ENCODE data around the gene SLC24A4. TPM values are rescaled to one million over a fixed set of nuclear protein-coding genes. Genes with fewer than 3 reads are reported as not detected.

SLC24A4 gene
- total RNA-seq, 1 experiment from 2014 or later: not detected

GRCh38 chr14:92538412-92538985, 215.5 kb downstream of the SLC24A4 start:
- ChIA-PET CTCF (no interaction called here), POLR2A (interaction anchor here (0.5 kb wide), 1 partner anchor 144 kb away, joined by 3 read pairs; no protein-coding TSS in a partner anchor)
- Mint-ChIP-seq H3K4me1 (ENCODE audit: insufficient read depth, unreplicated experiment) (peaks cover 12% of the 10 kb centered on the region), H3K36me3 (ENCODE audit: insufficient read depth, unreplicated experiment) (peaks cover 5% of the 10 kb centered on the region), H3K27ac (ENCODE audit: low read depth, unreplicated experiment) (no peak overlapping the region), H3K4me3 (ENCODE audit: unreplicated experiment) (no peak overlapping the region), H3K27me3 (ENCODE audit: insufficient read depth, unreplicated experiment) (no peaks in the 10 kb centered on the region), H3K9me3 (ENCODE audit: unreplicated experiment) (no peaks in the 10 kb centered on the region)
- no TSS peak for BruUV-seq (replicated peaks)
- no peak for DNase-seq (ENCODE audit: unreplicated experiment)
- TF ChIP-seq, protein P1, sequence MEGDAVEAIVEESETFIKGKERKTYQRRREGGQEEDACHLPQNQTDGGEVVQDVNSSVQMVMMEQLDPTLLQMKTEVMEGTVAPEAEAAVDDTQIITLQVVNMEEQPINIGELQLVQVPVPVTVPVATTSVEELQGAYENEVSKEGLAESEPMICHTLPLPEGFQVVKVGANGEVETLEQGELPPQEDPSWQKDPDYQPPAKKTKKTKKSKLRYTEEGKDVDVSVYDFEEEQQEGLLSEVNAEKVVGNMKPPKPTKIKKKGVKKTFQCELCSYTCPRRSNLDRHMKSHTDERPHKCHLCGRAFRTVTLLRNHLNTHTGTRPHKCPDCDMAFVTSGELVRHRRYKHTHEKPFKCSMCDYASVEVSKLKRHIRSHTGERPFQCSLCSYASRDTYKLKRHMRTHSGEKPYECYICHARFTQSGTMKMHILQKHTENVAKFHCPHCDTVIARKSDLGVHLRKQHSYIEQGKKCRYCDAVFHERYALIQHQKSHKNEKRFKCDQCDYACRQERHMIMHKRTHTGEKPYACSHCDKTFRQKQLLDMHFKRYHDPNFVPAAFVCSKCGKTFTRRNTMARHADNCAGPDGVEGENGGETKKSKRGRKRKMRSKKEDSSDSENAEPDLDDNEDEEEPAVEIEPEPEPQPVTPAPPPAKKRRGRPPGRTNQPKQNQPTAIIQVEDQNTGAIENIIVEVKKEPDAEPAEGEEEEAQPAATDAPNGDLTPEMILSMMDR (IDR thresholded peaks at IDR 0.05; ENCODE audit: unreplicated experiment): no peak
- intact Hi-C loops (cut with micrococcal nuclease): no loop called here

DNA sequence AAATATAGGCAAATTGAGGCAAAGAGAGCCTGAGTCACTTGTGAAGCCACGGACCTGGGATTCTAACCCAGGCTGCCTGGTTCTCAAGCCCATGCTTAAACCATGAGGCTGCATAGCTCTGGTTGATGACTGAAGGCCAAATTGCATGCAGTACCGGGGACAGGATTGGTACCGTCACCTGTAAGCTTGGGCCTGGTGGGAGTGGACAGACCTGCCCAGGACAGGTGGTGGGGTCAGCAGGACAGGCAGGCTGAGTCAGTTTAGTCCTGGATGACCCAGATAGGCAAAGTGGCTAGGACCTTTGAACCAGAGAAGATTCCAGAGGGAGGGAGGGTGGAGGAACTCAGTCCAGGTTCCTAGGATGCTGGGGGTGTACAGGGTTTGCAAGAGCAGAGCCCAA, 216.5 kb downstream of the SLC24A4 start:
- BruUV-seq (replicated peaks): no TSS peak
- POLR2A ChIA-PET: interaction anchor here (0.6 kb wide), 1 partner anchor 28 kb away, joined by 4 read pairs; no protein-coding TSS in a partner anchor
- no peak for DNase-seq (ENCODE audit: unreplicated experiment)
- Mint-ChIP-seq H3K27me3 (ENCODE audit: insufficient read depth, unreplicated experiment) (no peaks in the 10 kb centered on the region), H3K9me3 (ENCODE audit: unreplicated experiment) (no peaks in the 10 kb centered on the region), H3K36me3 (ENCODE audit: insufficient read depth, unreplicated experiment) (peaks cover 5% of the 10 kb centered on the region), H3K27ac (ENCODE audit: low read depth, unreplicated experiment) (no peak overlapping the region), H3K4me1 (ENCODE audit: insufficient read depth, unreplicated experiment) (peaks cover 12% of the 10 kb centered on the region), H3K4me3 (ENCODE audit: unreplicated experiment) (no peak overlapping the region)
- TF ChIP-seq, protein P1 (IDR thresholded peaks at IDR 0.05; ENCODE audit: unreplicated experiment): no peak
- CTCF ChIA-PET: interaction anchor here (0.6 kb wide), 1 partner anchor 84 kb away, joined by 3 read pairs; no protein-coding TSS in a partner anchor
- intact Hi-C loops (cut with micrococcal nuclease): no loop called here

GRCh38 chr14:92539875-92540274, 216.9 kb downstream of the SLC24A4 start:
- no peaks in the 10 kb centered on the region for H3K9me3 Mint-ChIP-seq (ENCODE audit: unreplicated experiment)
- peaks cover 5% of the 10 kb centered on the region for H3K36me3 Mint-ChIP-seq (ENCODE audit: insufficient read depth, unreplicated experiment)
- H3K27ac Mint-ChIP-seq (ENCODE audit: low read depth, unreplicated experiment): peak overlapping the region; percentile 26
- peaks cover 12% of the 10 kb centered on the region for H3K4me1 Mint-ChIP-seq (ENCODE audit: insufficient read depth, unreplicated experiment)
- no TSS peak for BruUV-seq (replicated peaks)
- CTCF ChIA-PET: interaction anchor here (0.6 to 1.1 kb wide), 3 partner anchors 17 to 84 kb away, joined by 3 read pairs; no protein-coding TSS in a partner anchor
- intact Hi-C loops (cut with micrococcal nuclease): no loop called here
- no peak for DNase-seq (ENCODE audit: unreplicated experiment)
- TF ChIP-seq, protein P1 (IDR thresholded peaks at IDR 0.05; ENCODE audit: unreplicated experiment): no peak
- H3K4me3 Mint-ChIP-seq (ENCODE audit: unreplicated experiment): no peak overlapping the region
- H3K27me3 Mint-ChIP-seq (ENCODE audit: insufficient read depth, unreplicated experiment): no peaks in the 10 kb centered on the region
- POLR2A ChIA-PET: interaction anchor here (0.7 to 1.6 kb wide), 2 partner anchors 21 to 69 kb away, joined by 3 read pairs; no protein-coding TSS in a partner anchor

GRCh38 chr14:92540472-92541048, 217.6 kb downstream of the SLC24A4 start:
- Mint-ChIP-seq H3K36me3 (ENCODE audit: insufficient read depth, unreplicated experiment) (peaks cover 5% of the 10 kb centered on the region), H3K4me1 (ENCODE audit: insufficient read depth, unreplicated experiment) (peaks cover 12% of the 10 kb centered on the region), H3K27me3 (ENCODE audit: insufficient read depth, unreplicated experiment) (no peaks in the 10 kb centered on the region), H3K9me3 (ENCODE audit: unreplicated experiment) (no peaks in the 10 kb centered on the region), H3K27ac (ENCODE audit: low read depth, unreplicated experiment) (peak overlapping the region; percentile 26), H3K4me3 (ENCODE audit: unreplicated experiment) (no peak overlapping the region)
- intact Hi-C loops (cut with micrococcal nuclease): no loop called here
- CTCF ChIA-PET: interaction anchor here (0.7 to 1.1 kb wide), 2 partner anchors 17 to 29 kb away, joined by 3 read pairs; no protein-coding TSS in a partner anchor
- no TSS peak for BruUV-seq (replicated peaks)
- DNase-seq (ENCODE audit: unreplicated experiment): peak; percentile 99
- POLR2A ChIA-PET: interaction anchor here (0.7 to 1.6 kb wide), 6 partner anchors 9 to 86 kb away, joined by 3 to 5 read pairs (median 3); no protein-coding TSS in a partner anchor
- TF ChIP-seq, protein P1 (IDR thresholded peaks at IDR 0.05; ENCODE audit: unreplicated experiment): no peak

Measured in MCF 10A (cell line).